GM21576 (cell line): Measurements from ENCODE around the gene ZNF22.

Source experiments
- ATAC-seq: cut with Tn5 transposase; IDR thresholded peaks from one replicate; pipeline ENCODE4 v1.9.1; 2021; ENCODE audit warnings: mild to moderate bottlenecking, moderate library complexity; ENCODE audit not compliant: unreplicated experiment

The ZNF22 gene

DNA sequence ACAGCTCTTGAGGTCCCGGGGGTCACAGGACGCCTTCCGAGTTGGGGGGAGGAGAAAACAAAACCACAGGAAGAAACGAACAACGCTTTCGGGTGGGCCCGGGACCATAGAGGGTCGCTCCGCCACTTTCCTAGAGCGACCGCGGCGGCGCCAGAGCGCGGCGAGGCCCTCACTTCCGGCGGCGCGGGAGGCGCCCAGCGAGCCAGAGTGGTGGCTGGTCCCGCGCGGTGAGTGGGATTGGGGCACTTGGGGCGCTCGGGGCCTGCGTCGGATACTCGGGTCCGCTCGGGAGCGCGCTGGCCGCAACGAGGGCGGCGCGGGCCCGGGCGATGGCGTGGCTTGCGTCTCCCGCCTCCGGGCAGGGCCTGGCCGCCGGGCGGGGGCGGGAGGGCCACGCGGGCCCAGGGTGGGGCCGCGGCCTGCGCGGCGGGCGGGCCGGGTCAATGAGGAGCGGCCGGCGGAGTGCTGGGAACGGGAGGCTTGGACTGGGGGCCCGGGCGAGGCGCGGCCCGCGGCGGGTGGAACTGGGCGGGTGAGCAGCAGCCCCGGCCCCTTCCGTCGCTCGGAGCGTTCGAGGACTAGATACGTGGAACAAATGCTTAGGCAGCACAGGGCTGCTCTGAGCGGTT is at the start of gene ZNF22:
TSS of gene ZNF22 (plus strand) at position 172 of the 629 bp plus-strand sequence. CDS start 2,446 bp downstream, outside the sequence.
- peak; percentile 70 for ATAC-seq

DNA sequence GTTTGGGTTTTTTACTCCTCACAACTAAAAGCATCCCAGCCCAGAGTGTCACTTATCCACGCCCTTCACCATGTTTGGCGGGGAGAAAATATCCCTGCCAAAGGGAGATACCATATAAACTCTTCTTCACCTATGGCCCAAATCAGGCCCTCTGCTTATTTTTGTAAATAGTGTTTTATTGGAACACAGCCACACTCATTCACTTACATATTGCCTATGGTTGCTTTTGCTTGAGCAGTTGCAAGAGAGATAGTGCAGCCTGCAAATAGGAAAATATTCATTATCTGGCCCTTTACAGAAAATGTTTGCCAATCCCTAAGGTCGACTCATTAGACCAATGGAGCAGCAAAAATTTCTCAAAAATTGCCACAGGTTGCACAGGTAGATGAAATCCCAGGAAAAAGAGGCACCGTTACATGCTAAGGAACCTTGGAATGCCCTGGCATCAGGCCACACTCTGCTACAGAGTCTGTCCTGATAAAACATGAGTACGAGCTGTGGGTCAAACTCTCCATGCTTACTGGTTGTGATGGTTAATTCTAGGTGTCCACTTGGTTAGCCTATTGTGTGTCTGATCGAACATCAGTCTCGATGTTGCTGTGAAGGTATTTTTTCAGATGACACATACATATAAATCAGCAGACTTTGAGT is 49.0 kb upstream of the ZNF22 start:
- ATAC-seq = no peak

DNA sequence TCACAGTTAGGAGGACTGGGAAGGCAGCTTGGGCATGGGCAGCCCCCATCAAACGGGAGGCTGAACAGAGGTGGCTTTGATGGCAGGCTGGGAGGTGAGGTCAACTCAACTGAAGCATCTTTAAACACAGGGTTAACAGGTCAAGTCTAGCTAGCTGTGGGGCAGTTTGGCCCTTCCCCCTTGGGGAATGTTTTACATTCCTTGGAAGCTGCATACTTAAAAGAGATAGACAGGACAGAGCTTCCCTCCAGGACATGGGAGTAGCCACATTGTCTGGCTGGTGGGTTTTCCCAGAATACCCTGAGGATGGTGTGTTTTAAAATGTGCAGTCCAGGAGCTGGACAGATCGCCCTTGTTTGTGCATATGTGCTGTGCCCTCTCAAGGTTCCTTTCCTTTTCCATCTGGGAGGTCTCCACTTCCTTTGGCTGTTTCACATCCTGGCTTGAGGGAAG is 47.9 kb upstream of the ZNF22 start:
- no peak for ATAC-seq

DNA sequence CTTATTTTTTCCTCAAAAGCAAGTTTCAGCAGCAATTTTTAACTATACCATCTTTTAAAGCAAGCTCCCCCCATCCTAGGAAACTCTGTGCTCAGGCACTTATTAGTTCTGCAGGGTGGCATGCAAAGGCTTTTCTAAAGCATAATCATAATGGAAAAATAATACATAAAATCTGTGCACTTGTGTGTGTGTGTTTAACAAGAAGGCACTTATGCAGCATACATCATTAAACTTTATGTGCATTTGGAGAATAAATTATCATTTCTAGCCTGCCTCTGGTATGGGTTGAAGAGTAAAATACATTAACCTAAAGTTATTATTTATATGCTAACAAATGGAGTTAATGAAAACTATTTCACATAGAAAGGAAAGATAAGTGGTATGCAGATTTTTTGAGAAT is 46.7 kb upstream of the ZNF22 start:
- no peak for ATAC-seq

DNA sequence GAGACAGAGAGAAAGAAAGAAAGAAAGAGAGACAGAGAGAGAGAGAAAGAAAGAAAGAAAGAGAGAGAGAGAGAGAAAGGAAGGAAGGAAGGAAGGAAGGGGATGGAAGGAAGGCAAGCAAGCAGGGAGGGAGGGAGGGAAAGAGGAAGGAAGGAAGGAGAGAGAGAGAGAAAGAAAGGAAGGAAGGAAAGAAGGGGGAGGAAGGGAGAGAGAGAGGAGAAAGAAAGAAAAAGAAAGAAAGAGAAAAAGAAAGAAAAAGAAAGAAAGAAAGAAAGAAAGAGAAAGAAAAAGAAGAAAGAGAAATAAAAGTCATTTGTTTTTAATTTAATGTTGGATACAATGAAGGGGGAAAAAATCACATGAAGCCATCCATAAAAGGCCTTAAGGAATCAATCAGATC is 45.8 kb upstream of the ZNF22 start:
- ATAC-seq = no peak

DNA sequence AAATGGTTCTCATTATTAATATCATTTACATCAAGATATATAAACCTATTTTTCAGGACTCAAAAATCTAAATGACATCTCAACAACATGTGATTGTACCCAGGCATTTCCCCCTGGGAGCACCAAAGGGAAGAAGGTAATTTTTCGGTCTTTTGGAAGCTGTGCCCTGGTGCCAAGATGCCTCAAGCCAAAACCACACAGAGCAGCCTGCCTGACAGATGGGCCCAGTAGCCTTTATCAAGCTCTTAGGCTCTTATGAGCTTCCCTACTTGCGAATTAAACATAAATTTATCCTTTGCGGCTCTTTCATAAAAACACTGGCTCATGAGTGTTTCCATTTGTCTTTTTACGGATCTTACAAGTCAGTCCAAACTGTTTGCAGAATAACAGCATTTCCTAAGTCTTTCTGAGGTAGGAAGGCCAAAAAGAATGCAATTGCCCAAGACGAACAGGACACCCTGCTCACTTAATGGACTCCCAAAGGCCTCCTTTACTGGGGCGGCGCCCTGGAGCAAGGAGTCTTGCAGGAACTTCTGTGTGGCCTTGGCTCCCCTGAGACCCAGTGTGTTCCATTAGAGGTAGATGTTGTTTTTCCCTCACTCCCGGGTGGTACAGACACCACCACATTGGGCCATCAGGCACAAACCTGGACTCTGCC is 45.2 kb upstream of the ZNF22 start:
- ATAC-seq = no peak

DNA sequence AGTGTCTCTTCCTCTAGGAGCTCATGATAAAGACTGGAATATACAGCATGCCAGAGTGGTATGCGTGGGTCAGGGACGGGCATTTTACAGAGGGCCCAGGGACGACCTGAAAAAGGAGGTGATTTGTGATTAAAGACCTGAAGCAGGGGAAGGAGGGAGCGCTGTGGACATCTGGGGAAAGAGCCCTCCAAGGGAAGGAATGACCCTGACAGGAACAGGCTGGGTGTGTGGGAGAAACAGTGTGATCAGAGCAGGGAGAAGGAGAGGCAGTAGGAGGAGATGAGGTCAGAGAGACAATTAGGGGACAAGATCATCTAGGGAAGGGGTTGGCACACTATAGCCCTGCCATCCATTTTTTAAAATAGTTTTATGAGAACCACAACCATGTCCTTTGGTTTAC is 44.5 kb upstream of the ZNF22 start:
- no peak for ATAC-seq

DNA sequence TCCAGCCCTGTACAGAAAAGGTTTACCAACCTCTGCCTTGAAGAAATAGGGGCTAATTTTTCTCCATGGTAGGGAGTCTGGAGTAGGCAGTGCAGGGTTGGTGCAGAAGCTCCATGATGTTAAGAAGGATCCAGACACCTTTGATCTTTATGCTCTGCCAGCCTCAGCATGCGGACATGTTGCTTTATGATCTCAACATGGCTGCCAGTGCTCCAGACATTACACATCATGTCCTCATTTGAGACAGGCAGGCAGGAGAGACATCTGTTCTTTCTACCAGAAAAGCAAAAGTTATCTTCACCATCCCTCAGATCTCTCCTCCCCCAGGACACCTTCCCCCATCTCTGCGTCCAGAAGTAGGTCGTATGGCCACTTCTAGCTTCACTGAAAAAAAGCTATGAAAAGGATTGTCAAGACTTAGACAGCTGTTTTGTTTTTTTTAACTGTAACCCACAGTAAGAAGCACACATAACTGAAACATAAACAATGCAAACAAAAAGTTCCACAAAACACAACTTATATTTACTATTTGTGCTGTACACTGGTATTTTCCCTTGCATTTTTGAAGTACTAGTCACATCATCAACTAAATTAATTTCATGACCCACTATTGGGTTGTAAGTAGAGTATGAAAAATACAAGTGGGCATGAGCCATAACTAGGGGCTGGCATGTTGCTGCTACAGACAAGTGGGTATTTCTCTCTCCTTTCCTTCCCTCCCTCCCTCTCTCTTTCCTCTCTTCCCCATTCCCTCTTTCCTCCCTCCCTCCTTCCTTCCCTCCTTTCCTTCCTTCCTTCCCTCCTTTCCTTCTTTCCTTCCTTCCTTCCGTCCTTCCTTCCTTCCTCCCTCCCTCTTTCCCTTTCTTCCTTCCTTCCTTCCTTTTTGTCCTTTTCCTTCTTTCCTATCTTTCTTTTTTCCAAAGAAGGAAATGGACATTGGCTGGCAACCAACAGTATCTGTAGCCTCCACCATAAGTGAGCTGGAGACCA is 43.7 kb upstream of the ZNF22 start:
- no peak for ATAC-seq

DNA sequence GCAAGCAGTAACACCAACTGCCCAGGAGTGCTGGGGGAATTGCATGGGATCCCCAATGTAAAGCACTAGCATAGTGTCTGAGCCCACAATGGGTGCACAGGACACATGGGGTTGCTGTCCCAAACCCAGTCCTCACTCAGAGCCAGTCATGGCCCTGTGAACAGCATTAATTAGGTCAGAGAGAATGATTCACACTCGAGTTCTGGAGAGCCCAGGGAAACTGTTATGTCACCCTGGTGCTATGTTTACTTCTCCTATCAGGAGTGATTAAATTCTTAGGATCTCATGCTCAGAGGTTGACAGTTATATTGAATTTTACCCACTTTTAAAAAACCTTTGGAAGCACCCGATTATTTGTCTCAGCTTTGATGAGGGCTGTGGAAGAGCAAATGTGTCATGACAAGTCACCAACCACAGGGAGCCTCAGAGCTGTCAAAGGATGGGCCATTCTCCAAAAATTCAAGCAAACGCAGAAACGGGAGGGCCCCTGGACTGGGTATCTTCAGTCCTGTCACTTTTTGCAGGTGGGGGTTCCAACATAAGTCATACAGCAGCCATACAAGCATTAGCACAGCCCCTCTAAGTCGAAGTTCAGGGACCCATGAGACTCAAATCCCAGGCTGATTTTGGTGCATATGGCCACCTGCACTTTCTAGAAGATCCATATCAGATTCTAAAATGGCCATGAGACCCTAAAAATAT is 42.4 kb upstream of the ZNF22 start:
- no peak for ATAC-seq

DNA sequence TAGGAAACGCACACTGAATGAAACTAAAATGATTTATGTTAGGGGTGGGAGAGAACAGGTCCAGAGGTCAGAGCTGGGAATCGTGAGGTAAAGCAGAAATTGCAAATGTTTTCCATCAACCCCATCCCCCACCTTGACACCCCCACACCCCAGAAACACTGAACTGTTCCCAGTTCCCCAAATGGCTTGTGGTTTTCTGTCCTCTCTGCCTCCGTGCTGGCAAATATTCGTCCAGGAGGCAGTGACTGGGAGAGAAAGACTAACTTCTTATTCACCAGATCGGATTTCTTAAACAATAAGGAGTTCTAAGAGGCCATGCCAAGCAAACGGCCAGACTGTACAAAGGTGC is 41.9 kb upstream of the ZNF22 start:
- no peak for ATAC-seq

DNA sequence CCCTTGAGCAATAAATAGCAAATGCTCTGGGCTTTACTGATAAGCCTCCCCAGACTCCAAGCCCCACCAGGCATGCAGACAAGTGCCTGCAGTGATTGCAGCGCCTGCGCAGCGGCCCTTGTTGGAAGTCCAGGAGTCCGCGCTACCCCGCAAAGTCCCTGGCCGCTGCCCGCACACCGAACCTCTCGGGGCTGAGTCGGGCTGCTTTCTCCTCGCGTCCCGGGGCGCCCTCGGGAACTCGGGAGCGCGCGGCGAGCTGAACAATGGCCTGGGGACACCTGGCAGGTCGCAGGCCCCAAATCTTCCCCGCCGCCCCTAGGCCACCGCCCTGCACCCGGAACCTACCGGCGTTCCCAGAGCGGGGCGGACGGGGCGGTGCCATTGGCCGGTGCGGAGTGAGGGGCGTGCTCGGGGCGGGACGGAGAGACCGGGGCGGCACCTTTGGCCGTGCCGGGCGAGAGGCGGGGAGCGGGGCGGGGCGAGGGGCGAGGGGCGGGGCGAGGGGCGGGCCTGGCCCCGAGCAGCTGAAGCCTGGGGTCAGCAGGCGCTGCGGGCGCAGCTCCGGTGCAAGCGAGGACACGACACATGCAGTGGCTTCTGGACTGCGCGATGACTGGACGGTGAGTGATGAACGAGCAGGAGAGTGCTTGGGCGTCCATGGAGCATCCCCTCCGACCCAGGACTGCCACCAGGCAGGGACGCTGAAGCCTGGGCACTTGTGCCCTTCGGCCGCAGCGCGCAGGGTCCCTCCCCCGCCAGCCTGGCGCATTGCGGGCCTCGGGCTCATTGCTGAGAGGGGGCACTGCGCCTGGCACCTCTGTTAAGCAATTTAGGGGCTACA is 41.3 kb upstream of the ZNF22 start, which contains the start of gene RASSF4:
TSS of gene RASSF4 (plus strand) at position 556 of the 841 bp plus-strand sequence. CDS start 10,401 bp downstream, outside the sequence.
- peak; percentile 97 for ATAC-seq

DNA sequence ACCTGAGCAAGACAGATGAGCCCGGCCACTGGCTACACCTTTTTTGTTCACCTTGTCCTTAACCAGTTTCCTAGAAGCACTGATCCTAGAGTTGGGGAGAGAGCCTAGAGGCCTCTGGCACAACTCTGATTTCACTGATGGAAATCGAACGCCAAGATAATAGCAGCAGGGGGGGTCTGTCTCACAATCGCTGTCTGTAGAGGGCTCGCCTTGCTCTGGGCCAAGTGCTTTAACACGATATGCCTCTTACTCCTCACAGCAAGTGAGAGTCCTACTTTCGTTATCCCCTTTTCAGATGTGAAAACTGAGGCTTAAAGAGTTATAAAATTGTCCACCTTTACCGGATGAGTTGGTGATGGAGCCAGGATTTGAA is 40.6 kb upstream of the ZNF22 start:
- ATAC-seq = no peak

DNA sequence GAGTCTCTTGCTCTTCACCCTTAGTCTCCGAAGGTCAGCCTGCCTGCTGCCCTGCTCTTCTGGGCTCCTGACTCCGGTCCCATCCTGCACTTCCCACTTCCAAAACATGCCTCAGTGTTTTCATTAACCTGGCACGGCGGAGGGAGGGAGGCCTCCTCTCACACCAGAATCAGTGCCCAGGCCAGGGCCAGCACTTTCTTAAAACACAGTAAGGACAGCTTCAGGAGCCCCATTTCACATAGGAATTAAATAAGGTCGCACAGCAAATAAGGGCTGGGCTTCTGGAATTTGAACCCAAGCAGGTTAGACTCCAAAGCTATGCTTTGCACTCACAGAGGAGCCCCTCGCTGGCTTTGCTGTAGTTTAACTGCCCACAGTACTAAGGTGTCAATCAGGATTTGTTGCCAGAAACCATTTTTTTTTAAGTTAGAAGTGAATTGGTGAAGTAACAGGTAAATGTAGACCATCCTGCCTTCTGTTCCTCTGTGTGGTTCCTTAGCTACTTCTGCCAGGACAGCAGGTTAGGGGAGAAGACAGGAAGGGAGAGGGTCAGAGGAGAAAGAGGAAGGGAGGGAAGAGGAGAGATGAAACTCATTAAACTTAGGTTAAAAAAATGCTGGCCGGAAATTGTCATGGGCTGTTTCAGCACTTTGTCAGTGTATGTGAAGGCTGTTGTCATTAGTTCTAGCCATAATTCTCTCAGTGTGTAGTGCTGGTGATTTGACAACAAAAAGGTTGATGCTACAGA is 40.1 kb upstream of the ZNF22 start:
- no peak for ATAC-seq

DNA sequence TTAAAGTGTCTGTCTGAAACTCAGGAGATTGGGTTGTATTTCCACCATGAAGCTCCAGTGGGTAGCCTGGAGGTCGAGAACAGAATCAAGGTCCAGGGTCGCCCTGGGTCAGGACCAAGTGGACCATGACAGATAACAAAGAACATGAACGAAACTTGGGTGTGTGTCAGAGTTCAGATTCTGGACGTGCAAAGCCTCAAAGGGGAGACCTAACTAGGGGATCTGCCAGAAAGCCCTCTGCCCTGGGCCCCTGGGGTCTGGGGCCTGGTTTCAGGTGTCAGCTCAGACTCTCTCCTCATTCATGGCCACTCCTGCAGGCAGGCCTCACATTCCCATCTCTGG is 39.5 kb upstream of the ZNF22 start:
- no peak for ATAC-seq

DNA sequence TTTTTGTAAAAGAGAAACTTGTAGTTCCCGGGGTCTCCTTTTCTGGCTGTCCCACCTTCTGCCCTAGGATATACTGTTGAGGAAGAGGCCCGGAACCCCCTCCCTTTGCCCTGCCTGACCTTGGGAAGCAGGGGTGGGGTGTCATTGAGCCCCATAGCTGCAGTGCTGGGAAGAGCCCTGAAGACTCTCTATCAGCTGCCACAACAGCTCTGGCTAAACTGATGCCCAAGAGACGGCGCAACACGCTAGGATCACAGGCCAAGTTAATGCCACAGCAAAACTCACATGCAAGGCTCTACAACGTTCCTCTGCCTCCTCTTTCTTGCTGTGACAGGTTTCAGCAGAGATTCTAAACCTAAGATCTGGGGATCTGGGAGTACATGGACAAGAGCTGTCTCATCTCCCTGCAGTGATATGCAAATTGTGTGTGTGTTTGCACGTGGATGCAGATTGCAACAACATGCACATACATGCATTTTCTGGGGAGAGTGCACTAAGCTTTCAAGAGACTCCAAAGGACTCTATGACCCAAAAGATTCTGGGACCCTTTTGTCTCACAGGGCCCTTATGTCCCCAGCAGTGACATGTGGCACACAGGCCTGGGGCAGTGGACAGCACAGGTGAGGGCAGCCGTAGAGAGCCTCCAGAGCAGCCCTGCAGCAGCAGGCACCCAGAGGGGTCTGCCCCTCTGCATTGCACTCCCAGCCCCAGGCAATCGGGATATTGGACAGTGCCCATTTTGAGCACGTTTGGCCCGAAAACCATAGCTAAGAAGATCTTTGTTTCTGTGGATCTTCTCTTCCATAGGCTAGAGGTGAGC is 38.6 kb upstream of the ZNF22 start:
- ATAC-seq = no peak

DNA sequence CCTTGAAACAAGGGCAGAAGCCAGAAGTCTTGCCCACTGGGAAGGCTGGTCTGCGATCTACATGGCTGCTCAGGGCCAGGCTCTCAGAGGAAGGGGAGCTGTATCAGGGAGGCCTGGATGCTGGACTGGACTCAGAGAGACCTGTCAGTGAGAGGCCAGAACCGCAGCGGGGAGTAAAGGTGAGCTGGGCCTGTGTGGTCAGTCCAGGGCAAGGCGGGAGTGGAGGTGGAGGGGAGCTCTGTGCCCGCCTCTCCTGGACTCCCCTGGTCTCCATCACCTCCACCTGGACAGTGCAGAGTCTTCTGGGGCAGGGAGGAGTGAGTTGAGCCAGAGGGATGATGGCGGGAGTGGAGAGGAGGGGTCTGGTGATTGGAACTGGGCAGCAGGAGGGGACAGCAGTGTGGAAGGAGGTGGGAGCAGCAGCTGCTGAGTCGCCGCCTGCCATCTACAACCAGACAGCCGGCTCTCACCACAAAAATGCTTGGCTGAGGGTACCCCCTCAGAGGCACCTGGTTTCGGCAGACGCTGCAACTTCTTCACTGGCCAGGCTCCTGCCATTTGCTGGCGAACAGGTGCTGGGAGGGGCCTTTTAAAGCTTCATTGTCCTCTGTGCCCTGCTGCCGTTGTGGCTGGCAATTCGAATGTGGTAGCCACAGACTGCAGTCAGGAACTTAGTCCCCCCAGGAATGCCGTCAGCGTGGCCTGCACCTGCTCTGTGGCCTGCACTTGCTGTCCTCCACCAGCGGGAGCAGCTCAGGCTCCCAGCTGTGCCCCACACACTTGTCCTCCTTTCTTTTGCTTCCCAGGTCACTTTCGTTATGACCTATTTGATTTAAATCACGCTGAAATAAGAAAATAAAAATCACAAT is 37.6 kb upstream of the ZNF22 start:
- ATAC-seq = no peak
